SKM-1 (cell line): ENCODE data around the gene TSPEAR.
"Not testable (repeated sequence)": the region's sequence is repeated elsewhere in the genome, so short reads cannot be mapped to it uniquely, and the experiment has no call there.

Source experiments
- DNase-seq: peaks from one replicate; lab custom pipeline; 2025; ENCODE audit not compliant: unreplicated experiment; lab: John Stamatoyannopoulos, UW

TSPEAR gene

GRCh38 chr21:44508711-44509445 is 202.5 kb downstream of the TSPEAR start:
- DNase-seq, result no peak

- DNase-seq, result no peak
Measured at GRCh38 chr21:44508426-44508710, 203.0 kb downstream of the TSPEAR start.

DNA sequence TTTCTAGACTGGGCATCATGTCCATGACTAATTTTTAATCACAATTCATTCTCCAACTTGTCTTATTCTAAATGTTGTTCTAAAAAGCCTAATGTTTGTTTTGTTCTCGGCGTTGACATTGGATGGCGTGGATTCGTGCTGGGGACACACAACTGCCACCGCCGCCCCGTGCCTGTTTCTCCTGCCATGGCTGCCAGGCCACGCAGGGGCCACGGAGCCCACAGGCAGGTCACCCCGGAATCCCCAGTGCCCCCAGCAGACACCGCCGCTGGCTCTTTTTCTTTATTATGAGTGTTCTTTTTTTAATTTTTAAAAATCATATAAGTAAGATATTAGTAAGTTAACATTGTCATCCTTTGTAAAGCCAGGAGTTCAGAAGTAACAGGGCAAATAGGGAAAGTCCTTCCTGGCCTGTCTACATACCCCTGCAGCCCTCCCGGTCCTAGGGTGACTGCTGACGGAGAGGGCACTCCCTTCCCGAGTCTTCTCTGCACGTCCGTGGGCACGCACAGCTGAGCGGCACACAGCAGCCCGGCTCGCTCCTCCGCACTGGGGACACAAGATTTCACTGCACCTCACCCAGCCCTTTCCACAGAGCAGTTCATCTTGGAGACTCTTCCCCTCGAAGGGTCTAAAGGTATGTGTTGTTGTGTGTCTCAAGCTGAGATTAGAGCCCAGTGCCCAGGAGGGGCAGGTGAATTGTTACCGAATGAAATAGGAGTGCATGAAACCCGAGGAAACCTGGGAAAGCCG is 203.5 kb downstream of the TSPEAR start:
- DNase-seq, result no peak

DNA sequence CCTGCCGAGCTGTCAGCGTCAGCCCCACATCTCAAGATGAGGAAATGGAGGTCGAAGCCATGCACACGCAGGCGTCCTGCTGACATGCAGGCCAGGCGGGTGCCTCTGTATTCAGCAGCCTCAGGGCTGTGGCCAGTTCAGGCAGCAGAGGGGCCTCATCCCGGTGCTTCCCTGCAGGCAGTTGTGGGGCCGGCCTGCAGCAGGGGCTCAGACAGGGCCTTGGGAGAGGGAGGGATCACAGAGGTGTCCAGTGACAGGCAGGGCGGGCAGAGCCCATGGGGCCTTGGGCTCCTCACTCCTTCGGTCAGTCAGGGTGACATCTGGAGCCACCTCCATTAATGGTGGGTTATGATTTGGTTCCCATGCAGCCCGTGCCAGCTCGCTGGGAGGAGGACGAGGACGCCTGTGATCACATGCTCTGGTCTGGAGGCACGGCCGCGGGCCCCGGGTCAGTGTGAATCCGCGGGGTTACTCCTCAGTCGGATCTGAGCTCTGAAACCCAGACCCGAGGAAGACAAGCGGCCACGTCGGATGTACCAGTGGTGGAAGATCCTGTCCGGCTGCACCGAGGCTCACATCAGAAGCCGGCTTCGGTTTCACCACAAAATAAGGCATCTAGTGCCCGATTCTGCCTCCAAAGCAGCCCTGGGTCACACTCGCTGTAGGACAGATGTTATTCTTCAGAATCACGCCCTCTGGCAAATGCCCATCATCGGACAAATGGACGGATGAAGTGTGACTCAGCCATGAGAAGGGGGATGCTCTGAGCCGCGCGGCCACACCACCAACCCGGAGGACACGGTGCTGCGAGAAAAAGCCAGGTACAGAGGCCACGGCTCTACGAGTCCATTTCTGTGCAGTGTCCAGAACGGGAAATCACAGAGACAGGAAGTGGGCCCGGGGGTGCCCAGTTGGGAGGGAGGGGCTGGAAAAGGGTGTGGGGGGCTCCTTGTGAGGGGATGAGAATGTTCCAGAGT is 204.8 kb downstream of the TSPEAR start:
- no peak for DNase-seq

DNA sequence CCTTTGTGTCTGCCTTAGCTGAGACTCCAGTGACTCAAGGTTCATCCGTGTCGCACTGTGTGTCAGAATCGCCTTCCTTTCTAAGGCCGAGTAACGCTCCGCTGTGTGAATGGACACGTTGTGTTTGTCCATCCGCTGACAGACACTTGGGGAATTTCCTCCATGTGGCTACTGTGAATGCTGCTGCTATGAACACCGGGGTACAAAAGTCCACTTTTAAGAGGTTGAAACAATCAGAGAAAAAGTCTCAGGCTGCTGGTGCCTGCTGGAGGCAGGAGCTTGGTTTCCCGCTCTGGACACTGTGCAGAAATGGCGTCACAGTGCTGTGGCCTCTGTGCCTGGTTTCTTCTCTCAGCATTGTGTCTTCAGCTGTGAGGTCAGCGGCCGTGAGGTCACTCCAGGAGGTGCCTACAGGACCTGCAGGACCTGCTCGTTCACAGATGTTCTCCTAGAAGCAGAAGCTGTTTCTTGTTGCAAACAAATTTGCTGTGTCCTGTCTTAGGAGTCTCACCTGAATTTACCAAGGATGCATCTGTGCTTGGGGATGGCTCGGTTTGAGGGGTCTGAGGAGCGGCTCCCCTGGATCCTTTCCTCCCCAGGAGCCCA is 205.6 kb downstream of the TSPEAR start:
- DNase-seq, result no peak

GRCh38 chr21:44503901-44504399 is 207.4 kb downstream of the TSPEAR start:
- peak; percentile 62 for DNase-seq

DNA sequence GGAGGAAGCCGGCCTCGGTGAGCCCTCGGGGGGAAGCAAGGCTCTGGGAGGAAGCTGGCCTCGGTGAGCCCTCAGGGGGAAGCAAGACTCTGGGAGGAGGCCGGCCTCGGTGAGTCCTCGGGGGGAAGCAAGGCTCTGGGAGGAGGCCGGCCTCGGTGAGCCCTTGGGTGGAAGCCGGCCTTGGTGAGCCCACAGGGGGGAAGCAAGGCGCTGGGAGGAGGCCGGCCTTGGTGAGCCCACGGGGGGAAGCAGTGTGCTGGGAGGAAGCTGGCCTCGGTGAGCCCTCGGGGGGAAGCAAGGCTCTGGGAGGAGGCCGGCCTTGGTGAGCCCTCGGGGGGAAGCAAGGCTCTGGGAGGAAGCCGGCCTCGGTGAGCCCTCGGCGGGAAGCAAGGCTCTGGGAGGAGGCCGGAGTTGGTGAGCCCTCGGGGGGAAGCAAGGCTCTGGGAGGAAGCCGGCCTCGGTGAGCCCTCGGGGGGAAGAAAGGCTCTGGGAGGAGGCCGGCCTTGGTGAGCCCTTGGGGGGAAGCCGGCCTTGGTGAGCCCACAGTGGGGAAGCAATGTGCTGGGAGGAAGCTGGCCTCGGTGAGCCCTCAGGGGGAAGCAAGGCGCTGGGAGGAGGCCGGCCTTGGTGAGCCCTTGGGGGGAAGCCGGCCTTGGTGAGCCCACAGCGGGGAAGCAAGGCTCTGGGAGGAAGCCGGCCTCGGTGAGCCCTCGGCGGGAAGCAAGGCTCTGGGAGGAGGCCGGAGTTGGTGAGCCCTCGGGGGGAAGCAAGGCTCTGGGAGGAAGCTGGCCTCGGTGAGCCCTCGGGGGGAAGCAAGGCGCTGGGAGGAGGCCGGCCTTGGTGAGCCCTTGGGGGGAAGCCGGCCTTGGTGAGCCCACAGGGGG is 208.1 kb downstream of the TSPEAR start:
- not testable (repeated sequence) for DNase-seq

DNA sequence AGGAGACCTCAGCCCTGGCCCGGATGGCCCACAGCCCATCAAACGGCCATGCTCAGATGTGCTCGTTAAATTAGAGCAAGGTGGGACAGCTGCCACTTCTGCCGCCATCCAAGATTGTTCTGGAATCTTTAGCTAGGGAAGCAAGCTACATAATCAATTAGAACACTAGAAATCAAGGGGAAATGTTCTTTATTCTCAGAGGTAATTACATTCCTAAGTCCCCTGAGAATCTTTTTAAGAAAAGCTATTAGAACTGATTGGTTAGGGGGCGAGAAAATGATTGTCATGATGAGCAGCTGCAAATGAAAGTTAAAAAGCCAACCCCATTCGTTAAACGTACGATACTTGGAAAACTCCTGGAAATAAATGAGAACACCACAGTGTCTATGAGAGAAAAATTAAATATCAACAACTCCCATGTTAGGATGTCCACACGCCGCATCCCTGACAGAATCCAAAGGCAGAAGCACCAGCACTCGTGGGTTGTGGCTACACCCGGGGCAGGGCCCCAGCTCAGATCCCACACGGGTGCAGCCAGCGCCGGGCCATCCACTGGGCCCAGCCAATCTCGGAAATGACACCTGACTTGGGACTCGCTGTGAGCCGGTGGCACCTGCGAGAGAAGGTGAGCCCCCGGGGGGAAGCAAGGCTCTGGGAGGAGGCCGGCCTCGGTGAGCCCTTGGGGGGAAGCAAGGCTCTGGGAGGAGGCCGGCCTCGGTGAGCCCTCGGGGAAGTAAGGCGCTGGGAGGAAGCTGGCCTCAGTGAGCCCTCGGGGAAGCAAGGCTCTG is 209.0 kb downstream of the TSPEAR start:
- no peak for DNase-seq

DNA sequence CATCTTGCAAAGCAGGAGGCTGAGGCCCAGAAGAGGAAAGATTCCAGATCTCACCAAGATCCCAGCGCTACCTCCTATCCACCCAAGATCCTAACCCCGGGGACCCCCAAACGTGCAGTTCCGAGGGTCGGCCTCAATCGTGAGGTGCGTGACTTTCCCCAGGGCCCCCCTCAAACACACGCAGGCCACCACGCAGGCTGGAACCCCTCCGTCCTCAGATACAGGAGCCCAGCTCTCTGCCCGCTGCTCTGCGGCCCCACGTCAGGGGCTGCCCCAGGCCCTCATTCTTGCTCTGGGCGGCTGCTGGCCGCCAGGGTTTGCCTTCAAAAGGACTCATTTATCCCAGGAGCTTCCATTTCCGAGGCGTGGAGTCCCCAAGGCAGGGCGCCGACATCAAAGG is 211.3 kb downstream of the TSPEAR start:
- no peak for DNase-seq

DNA sequence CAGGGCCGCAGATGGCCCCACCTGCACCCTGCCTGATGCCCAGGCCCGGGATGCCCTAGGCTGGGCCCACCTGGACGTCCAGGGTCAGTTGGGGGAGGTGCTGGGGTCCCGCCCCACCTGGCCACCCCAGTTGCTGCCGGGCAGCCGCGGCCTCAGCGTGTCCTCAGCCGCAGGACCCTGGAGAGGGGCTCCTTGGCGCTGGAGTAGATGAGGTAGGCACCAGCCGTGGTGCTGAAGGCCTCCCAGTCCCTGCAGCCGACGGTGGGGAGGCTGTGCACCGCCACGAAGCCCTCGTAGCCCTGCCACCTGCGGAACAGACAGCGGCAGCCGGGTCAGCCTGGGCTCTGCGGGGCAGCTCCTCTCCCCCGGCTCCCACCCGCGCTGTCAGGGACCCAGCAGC is 211.7 kb downstream of the TSPEAR start:
- DNase-seq, result no peak

DNA sequence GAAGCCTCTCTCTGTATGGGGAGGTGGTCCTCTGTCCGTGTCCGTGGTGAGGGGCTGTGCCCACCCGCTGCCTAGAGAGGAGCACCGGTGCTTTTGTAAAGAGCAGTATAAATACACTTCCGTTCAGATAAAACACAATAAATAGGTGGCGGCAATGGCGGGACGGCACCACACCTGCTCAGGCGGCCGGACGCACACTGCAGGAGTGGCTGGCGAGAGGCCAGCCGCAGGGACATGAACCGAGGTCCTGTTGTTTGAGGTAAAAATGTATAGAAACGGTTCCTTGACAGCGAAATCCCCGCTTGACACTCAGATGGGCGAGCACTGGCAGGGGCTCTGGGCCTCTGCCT is 212.2 kb downstream of the TSPEAR start:
- DNase-seq, result no peak

DNA sequence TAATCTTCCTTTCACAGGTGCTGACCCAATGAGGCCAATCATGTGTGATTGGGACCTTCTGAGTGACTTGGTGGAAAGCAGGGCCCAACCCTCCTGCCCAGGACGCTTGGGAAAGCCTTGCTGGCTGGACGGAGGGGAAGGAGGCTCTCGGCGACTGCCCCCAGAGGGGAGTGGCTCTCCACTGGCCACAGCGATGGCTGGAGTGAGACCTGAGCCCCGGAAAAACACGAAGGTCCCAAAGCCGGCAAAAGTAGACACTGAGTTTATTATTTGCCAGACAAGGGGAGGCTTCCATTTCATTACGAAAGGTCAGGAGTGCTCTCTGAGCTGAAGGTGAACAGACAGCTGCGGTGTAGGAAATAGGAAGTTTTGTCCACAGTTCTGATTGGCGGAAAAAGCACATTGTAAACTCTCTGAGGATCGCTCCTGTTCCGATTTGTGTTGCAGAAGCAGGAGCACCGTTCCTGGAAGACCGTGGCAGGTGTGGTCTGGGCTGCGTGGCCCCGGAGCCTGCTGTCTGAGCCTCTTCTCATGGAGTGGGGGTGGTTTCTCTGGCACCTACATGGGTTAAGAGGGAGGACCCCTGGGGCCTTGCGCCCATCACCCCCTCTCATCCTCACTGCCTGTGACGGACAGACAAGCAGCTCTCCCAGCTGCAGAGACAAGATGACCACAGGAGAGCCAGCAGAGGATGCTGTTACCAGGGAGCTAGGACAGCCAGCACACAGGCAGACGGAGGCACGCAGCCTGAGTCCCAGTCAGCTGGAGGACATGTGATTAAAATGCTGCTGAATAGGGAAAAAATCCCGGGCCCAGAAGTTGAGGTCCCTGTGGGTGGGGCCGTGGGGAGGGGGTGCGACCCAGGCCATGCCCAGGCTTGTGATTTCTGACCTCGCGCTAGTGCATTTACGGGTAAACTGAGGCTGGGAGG is 212.8 kb downstream of the TSPEAR start:
- no peak for DNase-seq

DNA sequence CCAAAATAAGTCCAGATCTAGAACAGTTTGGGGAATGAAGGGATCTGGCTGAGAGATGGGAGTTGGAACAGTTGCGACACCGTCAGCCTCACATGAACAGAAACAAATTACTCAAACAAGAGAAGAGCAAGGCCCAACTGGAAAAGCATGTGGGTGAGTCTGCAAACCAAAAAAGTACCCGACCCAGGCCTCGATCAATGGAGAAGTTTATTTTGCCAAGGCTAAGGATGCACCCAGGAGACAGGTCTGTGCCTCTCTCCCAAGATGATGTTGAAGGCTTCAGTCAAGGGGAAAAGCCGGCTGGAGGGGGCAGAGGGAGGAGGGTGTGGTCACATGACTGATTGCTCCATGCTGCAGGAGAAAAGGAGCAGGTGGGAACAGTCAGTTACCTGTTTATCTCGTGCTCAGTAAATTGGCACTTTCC is 213.7 kb downstream of the TSPEAR start:
- DNase-seq, result no peak

- DNase-seq, result no peak
Measured at GRCh38 chr21:44496564-44497550, 214.5 kb downstream of the TSPEAR start.

GRCh38 chr21:44495611-44496563 is 215.5 kb downstream of the TSPEAR start:
- DNase-seq, result no peak

DNA sequence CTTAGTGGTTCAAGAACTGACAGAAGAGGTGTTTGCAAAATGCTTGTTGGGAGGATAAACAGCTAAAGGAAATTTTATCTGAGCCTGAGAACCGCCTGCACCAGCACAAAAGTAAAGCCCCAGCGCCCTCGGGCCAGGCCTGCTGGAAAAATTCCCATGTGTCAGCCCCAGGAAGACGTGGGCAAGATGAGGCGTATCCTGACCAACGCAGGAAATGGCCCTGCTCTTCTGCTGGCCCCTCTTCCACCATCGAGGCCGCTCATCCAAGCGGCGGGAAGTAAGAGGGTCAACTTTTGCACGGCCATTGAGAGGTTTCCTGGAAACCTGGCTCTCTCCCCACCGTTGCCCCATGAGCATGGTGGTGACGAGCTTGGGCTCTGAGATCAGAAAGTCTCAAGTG is 216.4 kb downstream of the TSPEAR start:
- DNase-seq, result no peak
